ENCODE measurements around the gene OTULIN.

Gene OTULIN

DNA sequence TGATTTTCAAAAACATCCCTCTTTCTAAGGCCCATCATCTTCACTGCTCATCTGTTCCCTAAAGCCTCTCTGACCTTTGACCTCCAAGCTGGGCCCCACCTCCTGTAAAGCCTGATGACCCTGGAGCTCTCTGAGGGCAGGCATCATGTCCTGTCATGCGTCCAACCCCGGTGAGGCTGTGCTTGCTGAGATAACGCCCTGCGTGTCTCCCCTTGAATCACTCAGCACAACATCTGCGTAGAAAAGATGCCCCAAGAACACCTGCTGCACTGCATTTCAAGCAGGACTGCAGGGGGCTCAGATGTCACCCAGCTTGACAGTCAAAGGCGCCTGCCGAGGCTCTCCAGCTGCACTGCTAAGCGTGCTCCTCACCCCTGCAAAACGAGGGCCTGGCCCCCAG is 78.0 kb downstream of the OTULIN start:
- no peak for TF ChIP-seq CTCF (IDR thresholded peaks at IDR 0.05; ENCODE audit: borderline replicate concordance, insufficient read depth, low read depth, low read length)

GRCh38 chr5:14743601-14744295 is 79.2 kb downstream of the OTULIN start:
- no peak overlapping the region for H3K4me3 ChIP-seq (ENCODE audit: low read depth, low read length)
- TF ChIP-seq CTCF (IDR thresholded peaks at IDR 0.05; ENCODE audit: borderline replicate concordance, insufficient read depth, low read depth, low read length) = no peak

More for the DNA sequence above, 78.0 kb downstream of the OTULIN start:
- H3K4me3 ChIP-seq (ENCODE audit: low read depth, low read length) = no peak overlapping the region

DNA sequence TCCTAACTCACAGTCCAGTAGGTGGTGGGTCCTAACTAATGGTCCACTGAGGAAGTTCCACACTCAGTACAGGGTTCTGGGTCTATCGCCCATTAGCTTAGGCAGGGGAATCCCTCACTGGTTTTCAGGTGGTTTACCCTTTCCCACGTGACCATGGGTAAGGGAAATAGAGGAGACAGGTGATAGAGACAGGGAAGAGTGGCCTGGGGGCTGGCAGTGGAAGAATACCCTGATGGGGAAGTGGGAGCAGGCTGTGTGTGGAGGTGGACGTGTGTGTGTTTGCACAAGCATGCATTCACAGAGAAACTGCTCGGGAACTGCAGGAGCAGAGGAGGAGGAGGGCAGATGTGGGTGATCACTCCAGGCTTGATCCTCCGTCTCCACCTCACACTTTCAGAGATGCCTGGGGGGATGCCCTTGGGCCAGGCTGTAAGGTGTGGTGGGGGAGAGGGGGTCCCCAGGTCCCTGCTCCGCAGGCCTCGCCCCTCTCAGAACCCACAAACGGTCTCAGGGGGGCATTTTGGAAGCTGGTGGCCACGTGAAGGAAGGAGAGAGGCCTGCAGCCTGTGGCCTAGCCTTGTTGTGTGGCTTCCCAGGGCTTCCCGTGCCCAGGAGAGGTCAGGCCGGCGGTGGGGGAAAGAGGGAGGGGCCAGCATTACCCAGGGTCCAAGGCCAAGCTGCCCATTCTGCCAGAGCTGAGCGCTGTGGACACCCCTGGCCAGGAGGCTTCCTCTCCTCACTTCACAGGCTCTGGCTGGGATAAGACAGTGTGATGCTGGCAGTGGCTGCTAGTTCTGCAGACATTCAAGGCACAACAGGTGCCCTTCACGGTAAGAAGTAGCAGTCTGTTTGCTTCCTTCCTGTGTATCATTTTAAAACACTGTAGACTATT is 80.0 kb downstream of the OTULIN start:
- no peak for TF ChIP-seq CTCF (IDR thresholded peaks at IDR 0.05; ENCODE audit: borderline replicate concordance, insufficient read depth, low read depth, low read length)
- no peak overlapping the region for H3K4me3 ChIP-seq (ENCODE audit: low read depth, low read length)

GRCh38 chr5:14745188-14745563 is 80.7 kb downstream of the OTULIN start:
- no peak overlapping the region for H3K4me3 ChIP-seq (ENCODE audit: low read depth, low read length)
- TF ChIP-seq CTCF (IDR thresholded peaks at IDR 0.05; ENCODE audit: borderline replicate concordance, insufficient read depth, low read depth, low read length) = no peak

GRCh38 chr5:14745753-14746152 is 81.2 kb downstream of the OTULIN start:
- H3K4me3 ChIP-seq (ENCODE audit: low read depth, low read length) = no peak overlapping the region
- TF ChIP-seq CTCF (IDR thresholded peaks at IDR 0.05; ENCODE audit: borderline replicate concordance, insufficient read depth, low read depth, low read length) = no peak

DNA sequence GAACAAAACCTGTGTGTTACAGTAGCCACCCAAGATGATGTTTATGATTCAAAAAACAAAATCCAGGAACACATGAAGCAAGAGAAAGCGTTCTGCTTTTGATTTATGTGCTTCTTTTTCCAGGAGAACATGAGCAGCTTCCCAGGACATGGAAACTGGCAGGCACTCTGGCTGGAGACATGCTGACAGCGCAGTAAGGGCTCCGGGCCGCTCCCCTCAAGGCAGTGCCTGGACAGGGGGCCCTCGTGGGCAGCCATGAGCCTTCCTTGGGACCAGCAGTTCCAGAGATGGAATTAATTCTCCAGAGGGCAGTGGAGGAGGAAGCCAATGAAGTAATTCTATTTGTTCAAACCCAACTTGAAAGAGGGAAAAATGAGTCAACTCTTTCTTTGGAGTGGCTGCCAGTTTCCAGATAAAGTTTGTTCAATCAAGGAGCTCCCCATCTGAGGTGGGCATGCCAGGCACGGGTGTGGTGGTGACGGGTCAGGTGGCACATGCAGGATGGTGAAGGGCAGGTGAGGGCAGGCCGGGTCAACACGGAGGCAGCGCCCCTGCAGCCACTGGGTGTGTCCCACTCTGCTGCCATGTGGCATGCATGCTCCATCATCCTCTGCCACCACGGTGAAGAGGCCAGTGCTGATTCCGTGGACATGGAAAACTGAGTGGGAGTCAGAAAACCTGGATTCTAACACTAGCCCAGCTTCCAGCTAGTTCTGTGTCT is 83.8 kb downstream of the OTULIN start:
- TF ChIP-seq CTCF (IDR thresholded peaks at IDR 0.05; ENCODE audit: borderline replicate concordance, insufficient read depth, low read depth, low read length) = no peak
- H3K4me3 ChIP-seq (ENCODE audit: low read depth, low read length) = no peak overlapping the region
